GM19043 (cell line): ENCODE data around the gene NPAT.
"Not testable (repeated sequence)": the region's sequence is repeated elsewhere in the genome, so short reads cannot be mapped to it uniquely, and the experiment has no call there.

Source experiments
- ATAC-seq: cut with Tn5 transposase; IDR thresholded peaks from one replicate; pipeline ENCODE4 v1.9.1; 2021; ENCODE audit warnings: low read depth; ENCODE audit not compliant: unreplicated experiment

NPAT gene

DNA sequence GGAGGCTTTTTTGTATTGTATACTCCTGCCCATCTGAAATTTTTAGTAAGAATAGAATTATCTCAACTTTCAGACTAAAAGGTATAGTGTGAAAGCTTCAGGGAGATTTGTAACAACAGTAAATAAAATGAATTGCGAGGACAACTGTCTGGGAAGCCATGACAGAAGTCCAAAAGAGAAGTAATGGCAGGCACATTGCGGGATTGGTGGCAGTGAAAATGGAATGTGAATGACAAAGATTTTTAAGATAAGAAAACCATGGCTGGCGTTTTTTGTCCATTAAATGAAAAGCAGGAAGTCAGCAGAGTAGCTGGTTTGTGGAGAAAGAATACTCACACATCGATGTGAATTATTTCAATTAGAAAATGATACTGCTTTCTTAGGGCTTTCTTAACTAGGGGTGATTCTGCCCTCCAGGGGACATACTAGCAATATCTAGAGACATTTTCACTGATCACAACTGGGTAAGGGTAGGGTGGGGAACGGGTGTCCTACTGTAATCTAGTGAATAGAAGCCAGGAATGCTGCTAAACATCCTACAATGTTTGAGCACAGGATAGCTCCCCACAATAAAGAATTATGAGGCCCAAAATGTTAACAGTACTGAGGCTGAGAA is 1.6 kb downstream of the NPAT start:
- no peak for ATAC-seq

DNA sequence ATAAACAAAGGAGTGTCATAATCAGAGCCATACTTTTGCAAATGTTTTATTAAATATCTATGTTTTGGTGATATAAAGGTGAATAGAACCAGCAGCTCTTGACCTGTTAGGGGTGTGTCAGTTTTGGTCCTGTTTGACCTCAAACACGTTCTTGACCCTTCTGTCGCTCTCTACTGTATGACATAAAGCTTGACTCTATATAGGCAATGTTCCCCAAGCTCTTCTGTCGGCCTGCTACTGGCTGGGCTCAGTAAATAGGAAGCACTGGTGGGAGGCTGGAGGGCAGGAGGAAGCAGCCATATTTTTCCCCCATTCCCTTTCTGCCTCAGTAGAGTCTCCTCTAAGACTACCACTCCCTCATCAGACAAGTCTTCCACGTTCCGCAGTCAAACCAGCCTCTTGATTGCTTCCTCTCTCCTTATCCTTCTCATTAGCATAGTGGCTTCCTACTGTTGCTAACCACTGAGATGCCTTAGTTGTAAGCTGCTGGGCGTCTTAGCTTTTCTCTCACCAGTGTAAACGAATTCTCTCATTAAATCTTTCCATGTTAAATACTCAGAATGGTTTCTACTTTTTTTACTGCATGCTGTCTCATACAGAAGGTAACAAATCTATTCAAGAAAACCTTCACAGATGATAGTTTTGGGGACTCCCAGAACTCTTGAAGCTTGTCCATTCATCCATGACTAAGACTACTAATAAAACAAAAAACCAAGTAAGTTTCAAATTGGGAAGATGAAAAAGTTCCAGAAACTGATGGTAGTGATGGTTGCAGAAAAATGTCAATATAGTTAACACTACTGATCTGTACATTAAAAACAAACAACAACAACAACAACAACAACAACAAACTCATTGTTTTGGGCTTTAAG is 3.3 kb downstream of the NPAT start:
- no peak for ATAC-seq

DNA sequence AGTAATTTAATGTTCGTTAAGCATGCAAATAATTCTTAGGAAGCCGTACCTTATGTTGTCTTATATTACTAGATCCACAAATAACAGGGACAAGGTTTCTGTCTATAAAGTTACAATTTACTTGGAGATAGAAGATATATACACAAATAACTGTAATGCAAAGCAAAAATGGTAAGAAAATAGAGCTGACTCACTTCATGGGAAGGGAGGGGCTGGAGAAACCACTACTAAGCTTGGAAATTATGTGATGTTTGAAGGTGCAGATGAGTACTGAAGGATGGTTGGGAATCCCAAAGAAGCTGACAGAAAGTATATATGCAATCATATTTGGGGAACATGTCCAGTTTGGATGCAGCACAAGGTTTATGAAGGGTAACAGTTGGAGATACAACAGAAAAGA is 4.0 kb downstream of the NPAT start:
- ATAC-seq = no peak

DNA sequence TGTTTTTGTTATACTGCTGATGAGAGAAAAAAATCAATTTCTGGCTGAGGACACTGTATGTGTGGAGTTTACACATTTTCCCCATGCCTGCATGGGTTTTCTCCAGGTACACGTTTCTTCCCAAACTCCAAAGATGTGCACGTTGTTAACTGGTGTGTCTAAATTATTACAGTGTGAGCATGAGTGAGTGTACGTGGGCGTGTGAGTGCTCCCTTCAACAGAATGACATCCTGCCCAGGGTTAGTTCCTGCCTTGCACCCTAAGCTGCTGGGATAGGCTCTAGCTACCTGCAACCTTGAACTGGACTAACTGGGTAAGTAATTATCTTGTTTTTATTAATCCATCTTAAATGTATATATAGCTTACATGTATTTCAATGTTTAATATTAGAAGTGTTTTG is 5.5 kb downstream of the NPAT start:
- no peak for ATAC-seq

DNA sequence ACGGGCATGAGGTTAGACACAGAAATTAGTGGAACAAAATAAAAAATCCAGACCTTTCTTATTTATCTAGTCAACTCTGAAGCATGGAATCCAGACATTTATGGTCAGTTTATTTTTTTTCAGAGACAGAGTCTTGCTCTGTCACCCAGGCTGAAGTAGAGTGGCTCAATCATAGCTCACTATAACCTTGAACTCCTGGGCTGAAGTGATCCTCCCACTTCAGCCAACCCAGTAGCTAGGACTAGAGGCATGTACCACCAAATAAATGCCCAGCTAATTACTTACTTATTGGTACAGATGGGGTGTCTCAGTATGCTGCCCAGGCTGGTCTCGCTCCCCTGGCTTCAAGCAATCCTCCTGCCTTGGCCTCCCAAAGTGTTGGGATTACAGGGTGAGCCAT is 8.7 kb downstream of the NPAT start:
- ATAC-seq = no peak

DNA sequence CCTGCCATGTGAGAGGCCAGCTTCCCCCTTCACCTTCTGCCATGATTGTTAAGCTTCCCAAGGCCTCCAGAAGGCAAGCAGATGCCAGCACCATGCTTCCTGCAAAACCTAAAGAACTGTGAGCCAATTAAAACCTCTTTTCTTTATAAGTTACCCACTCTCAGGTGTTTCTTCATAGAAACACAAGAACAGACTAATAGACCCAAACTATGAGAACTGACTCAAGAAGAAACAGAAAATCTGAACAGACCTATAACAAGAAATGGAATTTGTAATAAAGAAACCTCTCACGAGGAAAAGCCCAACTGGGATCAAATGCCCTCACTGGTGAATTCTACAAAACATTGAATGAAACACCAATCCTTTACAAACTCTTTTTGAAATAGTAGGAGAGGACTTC is 12.0 kb downstream of the NPAT start:
- no peak for ATAC-seq

DNA sequence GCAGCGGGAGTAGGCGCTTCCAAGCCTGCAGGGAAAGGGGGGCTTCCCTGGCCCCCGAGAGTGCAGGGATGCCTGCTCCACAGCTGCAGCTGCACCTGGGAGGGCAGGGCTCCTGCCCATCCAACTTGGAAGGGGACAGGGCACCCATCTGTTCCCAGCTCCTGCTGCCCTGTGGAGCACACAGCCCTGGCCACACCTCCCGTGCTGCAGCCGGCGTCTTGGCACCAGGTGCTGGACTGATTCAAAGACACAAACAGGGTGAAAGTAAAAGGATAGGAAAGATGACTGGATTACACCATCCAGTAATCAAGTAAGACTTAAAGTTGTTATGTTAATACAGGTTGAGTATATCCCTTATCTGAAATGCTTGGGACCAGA is 14.8 kb downstream of the NPAT start:
- no peak for ATAC-seq

DNA sequence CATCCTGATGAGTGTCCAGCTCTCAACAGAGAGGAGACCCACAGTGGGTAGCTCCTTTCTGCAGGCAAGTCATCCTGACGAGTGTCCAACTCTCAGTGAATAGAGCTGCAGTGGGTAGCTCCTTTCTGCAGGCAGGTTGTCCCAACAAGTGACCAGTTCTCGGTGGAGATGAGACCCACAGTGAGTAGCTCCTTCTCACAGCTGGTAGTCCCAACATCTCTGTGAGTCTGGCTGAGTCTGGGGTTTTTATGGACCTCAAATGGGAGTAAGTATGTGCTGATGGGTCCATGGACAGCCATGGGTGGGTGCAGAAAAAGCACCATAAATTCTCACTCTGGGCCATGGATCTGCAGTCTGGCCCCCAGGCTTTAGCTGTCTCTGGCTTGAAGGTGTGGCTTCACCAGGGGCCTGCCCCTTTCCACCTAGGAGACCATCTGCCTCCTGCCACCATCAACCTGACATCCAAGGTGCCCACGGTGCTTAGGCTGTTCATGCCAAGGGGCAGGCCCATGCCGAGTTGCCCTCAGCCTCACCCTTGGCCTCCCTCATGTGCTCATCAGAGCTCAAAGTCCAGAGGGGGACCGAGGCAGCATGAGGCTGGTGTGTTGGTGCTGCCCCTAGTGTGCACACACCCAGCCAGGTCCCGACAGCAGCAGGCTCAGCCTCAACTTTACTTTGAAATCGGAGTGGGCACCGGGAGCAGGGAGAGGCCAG is 15.3 kb downstream of the NPAT start:
- ATAC-seq = no peak

DNA sequence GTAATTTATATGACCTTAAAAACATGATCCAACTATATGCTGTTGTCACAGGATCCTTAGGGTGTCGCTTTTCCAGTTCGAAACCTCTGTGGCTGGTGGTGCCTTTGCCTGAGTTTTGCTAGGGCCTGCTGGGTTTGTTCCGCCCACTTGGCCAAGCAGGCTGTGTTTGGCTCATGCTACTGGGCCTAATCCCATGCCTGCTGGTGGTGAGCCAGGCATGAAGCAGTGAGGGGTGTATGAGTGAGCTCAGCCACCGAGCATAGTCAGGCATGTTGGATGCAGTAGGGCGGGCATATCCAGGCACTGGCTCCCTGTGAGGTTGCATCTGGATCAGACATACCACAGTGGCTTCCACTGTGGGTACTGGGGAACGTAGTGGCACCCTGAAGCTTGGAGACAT is 16.3 kb downstream of the NPAT start:
- ATAC-seq = no peak

DNA sequence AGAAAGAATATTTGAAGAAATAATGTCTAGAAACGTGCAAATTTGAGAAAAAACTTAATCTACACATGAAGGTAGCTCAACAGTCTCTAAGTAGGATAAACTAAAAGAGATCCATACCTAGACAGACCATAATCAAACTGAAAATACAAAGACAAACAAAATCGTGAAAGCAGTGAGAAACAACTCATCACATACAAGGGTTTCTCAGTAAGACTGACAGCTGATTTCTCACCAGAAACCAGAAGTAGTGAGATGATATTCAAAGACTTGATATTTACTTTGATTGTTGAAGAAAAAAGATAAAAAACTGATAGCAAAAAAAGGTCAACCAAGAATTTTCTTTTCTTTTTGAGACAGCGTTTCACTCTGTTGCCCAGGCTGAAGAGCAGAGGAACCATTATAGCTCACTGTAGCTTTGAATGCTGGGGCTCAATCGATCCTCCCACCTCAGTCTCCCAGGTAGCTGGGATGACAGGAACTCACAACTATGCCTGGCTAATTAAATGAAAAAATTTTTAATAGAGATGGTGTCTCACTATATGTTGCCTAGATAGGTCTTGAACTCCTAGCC is 17.4 kb downstream of the NPAT start:
- ATAC-seq = no peak

DNA sequence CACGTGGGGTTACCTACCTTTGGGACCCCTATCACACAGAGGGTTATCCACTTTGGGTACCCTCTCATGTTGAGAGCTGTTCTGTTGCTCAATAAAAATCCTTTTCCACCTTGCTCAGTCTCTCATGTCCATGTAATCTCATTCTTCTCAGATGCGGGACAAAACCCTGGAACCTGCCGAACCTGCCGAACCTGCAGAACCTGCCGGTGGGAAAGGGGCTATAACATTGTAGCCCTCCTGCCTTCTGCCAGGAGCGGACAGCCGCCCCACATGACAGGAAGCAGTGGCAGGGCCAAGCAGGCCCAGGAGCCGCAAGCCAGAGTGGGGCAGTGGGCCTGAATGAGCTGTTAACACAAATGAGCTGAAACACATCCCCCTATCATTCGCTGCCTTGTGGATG is 18.1 kb downstream of the NPAT start:
- no peak for ATAC-seq

DNA sequence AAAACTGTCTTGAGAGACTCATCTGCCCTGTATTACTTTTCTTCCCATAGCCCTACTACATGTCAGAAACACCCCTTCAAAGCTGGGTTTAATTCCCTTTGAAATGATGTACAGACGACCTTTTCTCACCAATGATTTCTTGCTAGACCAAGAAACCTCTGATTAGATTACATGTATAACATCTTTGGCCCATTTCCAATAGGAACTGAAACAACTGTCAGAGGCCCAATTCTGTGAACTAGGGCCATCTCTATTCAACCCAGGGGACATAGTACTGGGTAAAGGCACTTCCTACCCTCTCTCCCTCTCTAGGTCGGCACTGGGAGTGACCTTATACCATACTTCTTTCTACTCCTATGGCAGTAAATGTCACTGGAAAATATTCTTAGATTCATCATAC is 19.4 kb downstream of the NPAT start:
- ATAC-seq = no peak

DNA sequence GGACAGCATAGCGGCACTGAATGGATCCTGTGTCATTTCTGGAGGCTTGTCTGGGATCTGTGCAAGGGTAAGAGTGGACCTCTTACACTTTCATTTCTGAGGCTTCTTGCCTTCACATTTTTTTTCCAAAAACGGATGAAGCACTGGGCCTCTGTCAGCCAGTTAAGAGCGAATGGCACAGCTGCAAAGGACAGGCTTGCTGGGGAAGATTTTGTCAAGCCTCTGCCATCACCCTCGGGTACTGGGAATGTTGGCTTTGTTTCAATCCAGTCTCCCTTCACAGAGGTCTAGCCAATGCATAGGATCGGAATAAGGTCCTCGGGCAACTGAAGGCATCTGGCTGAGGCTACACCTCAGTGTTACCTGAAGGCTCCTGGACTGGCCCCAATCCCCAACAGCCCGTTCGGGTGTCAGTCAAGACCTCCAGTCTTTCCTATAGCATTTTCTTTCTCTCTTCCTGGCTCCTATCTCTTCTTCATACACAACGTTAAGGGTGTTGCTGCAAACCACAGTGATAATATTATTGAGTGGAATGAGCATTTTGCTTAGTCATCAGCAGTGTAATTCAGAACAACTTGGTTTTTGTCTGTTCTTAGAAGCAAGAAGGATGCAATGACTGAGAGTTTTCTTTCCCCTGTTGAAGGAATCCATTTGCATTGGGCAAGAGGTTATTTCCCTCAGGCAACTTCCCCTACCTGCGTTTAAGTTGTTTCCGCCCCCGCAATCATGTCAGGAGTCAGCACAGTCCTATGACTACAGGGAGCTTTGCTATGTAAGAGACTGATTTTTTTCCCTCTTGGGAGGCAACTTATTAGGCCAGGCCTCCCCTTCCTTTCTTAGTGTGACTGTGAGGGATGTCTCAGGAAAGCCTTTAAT is 22.8 kb downstream of the NPAT start:
- ATAC-seq = peak; percentile 75

DNA sequence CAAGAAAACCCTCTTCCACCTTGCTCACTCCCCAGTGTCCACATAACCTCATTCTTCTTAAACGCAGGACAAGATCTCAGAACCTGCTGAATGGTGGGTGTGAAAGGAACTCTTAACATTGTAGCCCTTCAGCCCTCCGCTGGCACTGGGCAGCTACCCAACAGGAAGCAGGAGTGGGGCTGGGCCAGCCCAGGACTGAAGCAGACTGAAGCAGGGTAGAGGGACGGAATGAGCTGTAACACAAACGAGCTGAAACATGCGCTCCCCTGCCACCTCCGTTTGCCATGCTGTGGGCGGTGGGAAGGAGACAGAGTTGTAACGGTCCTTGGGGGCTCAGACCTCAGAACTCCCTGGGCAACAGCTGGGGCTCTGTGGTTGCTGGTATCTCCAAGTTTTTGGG is 23.6 kb downstream of the NPAT start:
- ATAC-seq = no peak

DNA sequence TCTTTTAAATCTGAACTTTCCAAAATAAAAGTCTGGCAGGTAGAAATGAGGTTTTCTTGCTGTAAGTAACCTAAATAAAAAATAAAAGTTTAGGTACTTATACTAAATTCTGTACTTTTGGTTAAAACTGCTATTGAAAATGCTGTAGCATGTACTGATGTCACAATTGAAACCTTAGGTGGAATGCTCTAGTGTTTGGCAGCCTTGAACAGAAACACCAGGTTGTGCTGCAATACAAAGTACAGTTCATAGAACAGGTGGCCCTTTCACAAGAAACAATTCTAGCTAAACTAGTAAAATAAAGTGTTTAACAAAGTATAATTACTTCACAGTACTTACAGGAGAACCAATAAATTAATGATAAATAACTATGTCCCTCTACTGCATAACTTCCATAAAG is 25.1 kb downstream of the NPAT start:
- ATAC-seq = no peak

DNA sequence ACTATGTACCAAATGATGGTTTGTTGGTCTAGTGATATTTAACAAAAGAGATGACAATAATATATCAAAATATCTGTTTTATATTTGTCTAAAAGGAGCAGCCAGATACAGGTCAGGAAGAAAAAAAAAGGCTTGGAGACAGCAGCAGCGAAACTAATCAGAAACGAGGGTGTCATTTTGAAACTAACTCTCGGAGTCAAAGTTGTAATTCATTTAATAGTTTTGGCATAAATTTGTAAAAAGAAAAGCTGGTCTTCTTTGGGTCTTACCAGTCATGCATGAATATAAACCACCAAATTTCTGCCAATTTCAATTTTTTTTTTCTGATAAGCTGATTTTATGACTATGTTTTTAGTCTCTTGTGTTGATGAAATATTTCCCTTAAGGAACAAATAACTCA is 25.5 kb downstream of the NPAT start:
- no peak for ATAC-seq

DNA sequence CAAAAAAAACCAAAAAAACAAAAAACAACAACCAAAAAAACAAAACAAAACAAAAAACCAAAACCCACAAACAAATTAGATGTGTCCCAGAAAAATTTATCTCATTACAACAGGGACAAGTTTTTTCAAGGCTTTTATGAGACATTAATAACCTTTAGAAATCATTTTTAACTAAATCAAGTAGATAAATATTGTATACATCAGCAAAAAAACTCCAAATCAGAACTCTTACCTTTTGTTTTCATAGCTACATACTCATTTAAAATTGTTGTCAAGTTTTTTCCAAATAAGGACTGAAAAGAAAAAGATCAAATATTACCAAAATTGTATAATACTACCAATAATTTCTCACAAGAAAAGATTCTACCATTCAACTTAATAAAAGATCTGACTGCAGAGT is 28.7 kb downstream of the NPAT start:
- ATAC-seq = no peak

DNA sequence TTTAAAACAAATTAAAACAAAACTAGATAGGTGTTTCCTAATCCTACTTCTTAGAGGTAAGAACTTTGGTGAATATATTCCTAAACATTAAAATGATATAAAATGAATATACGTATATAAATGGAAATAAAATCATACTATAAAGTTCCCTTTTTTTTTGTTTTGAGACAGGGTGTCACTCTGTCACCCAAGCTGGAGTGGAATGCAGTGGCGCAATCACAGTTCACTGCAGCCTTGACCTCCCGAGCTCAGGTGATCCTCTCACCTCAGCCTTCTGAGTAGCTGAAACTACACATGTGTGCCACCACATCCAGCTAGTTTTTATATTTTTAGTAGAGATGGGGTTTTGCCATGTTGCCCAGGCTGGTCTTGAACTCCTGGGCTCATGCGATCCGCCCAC is 44.9 kb downstream of the NPAT start:
- no peak for ATAC-seq

DNA sequence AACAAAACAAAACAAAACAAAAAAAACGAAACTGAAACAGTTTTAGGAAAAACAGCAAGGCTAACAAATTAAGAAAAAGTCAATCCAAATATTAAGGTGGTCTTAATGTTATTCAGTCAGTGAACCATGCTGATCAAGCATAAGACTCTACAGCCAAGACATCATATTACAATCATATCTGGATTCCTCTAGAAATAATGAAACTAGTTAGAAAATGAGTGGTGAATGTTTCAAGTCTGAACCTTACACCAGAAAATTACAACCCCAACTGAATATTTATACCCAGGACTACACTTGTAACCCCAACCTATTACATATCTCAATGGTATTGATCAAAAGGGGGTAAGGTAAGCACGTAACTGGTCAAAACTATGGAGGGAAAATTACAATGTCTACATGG is 52.3 kb downstream of the NPAT start:
- no peak for ATAC-seq

DNA sequence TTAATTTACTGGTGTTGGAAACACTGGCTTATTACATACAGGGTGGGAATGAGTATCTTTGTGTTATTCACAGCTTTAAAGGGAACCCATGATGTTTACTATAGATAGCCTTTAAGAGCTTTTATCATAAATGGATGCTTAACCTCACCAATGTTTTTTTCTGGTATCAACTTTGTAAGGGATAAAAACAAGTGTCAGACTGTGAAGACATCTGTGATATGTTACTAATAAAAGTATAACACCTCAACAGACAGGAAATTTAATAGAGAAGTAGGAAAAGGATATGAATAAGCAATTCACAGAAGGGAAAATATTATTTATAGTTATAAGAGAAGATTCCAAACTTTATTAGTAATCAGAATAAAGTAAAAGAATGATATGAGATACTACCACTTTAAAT is 54.8 kb downstream of the NPAT start:
- ATAC-seq = no peak

DNA sequence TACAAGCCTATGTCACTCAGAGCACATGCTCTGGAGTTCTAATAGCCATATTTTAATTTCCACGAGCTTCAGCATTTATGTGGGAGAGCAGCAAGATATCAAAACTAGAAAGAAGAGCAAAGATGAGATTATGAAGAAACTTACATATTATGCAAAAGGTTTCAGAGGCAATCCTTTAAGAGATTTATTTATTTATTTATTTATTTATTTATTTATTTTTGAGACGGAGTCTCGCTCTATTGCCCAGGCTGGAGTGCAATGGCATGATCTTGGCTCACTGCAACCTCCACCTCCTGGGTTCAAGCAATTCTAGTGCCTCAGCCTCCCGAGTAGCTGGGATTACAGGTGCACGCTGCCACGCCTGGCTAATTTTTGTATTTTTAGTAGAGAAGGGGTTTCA is 59.6 kb downstream of the NPAT start:
- ATAC-seq = not testable (repeated sequence)
